ENCODE data around the gene CMIP.

- no peak for TF ChIP-seq CTCF (IDR thresholded peaks at IDR 0.05)
- no peak for TF ChIP-seq POLR2A (IDR thresholded peaks at IDR 0.05)
- no peak for TF ChIP-seq POLR2AphosphoS5 (IDR thresholded peaks at IDR 0.05)
These were observed 9.5 kb upstream of the CMIP start for GRCh38 chr16:81435103-81435502.
